Left lung (tissue), 10 donors: ENCODE results near the gene DCUN1D2. TPM values are rescaled to one million over a fixed set of nuclear protein-coding genes. Genes with fewer than 3 reads are reported as not detected.
A peak's percentile ranks its signal among the peaks of the same experiment; 100 is the strongest.

Source experiments
- ATAC-seq: fragments of 200-7000 bp; cut with Tn5 transposase; one replicate; pipeline ENCODE4 v1.9.1; 2020; ENCODE audit warnings: moderate library complexity
- DNase-seq, 4 donors: peaks; one replicate each; pipeline ENCODE4 v3.0.0-alpha.2; 2013 to 2020
- H3K27ac ChIP-seq, 2 donors: fragments of 200-600 bp; sonication (generic) in 1 of 2; one replicate each; pipeline versions ENCODE4 v1.5.0 to v1.8.0; 2020 to 2021
- H3K27me3 ChIP-seq, 2 donors: fragments of 200-600 bp; sonication (generic) in 1 of 2; one replicate each; pipeline versions ENCODE4 v1.5.0 to v1.8.0; 2020 to 2021
- H3K36me3 ChIP-seq, 2 donors: fragments of 200-600 bp; sonication (generic) in 1 of 2; one replicate each; pipeline versions ENCODE4 v1.5.0 to v1.8.0; 2020 to 2021
- H3K4me1 ChIP-seq, 2 donors: fragments of 200-600 bp; one replicate each; pipeline ENCODE4 v1.8.0; 2021
- H3K4me3 ChIP-seq, 2 donors: fragments of 200-600 bp; sonication (generic) in 1 of 2; one replicate each; pipeline versions ENCODE4 v1.5.0 to v1.8.0; 2020 to 2021; ENCODE audit warnings: mild to moderate bottlenecking in 1 of 2
- H3K9me3 ChIP-seq, 2 donors: fragments of 200-600 bp; sonication (generic) in 1 of 2; one replicate each; pipeline versions ENCODE4 v1.5.0 to v1.8.0; 2020 to 2021
- CTCF ChIP-seq, 2 donors: fragments of 200-600 bp; sonication (generic) in 1 of 2; IDR thresholded peaks; one replicate each; pipeline versions ENCODE4 v1.5.0 to v1.8.0; 2021; ENCODE audit warnings: antibody characterized with exemption in 2 of 2
- intact Hi-C, 2 donors: fragments of 100-400 bp; cut with DNase I; formaldehyde crosslinking; loops; one replicate each; pipeline versions ENCODE4 v1.11.2 to v1.14.2; 2022
- polyA plus RNA-seq, 6 donors: library from polyadenylated mRNA; unstranded; fragments of 120-200 nt; gene quantifications; one replicate each; pipeline ENCODE4 v1.2.1, GENCODE V29; 2013; ENCODE audit not compliant: insufficient read length in 6 of 6
- total RNA-seq, 2 donors: library from RNA; stranded (reverse); fragmentation: NEBNext Ultra II Directional; extraction: Animal tissue kit (Norgen Biotek cat#: 25700); gene quantifications; one replicate each; pipeline ENCODE4 v1.2.1, GENCODE V29; 2021
- donor health status: DM: no; HTN: yes; CAD: no.
- donor health status: DM: no; HTN: no; CAD: no.

Gene DCUN1D2
- total and polyA plus RNA-seq, 8 donors: 10.3 to 26.3 (median 19.2) TPM

DNA sequence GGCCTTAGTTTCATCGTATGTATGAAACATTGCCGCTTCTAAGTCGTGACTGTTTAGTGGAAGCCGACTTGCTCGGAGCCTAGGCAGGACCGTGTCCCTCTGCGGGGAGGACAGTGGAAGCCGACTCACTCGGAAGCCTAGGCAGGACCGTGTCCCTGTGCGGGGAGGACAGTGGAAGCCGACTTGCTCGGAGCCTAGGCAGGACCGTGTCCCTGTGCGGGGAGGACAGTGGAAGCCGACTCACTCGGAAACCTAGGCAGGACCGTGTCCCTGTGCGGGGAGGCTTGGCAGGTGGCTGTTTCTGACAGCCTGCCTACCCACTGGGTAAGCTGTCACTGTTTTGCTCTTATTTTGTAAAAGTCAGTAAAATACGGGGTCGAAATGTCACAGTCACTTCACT lies 20.4 kb upstream of the DCUN1D2 start:
- peaks cover 0 to 72% of the 10 kb centered on the region in 2 donors for H3K36me3 ChIP-seq

DNA sequence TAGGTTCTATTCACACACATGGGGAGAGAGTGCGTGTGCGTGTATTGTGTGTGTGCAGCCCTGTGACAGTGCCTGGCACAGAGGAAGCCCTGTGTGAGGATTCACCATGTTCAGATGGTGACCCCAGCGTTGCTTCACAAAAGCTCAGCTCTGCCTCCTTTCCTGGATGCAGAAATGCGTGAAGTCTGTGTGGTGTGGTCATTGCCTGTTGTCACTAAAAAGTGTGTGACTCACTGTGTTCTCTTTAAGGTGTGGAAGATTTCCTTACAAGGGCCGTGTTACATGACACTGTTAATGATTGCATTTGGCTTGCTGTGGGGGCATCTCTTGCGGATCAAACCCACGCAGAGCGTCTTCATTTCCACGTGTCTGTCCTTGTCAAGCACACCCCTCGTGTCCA lies 19.5 kb upstream of the DCUN1D2 start:
- no peak for TF ChIP-seq CTCF (IDR thresholded peaks at IDR 0.05)
- DNase-seq: no peak
- Histone ChIP-seq H3K27me3 (no peaks in the 10 kb centered on the region), H3K9me3 (no peaks in the 10 kb centered on the region), H3K4me1 (peaks cover 0 to 22% of the 10 kb centered on the region in 2 donors), H3K27ac (no peak overlapping the region), H3K4me3 (no peak overlapping the region), H3K36me3 (peaks cover 0 to 71% of the 10 kb centered on the region in 2 donors)
- intact Hi-C loops: no loop called here
- no peak for ATAC-seq

More for the DNA sequence above, 20.4 kb upstream of the DCUN1D2 start:
- H3K4me3 ChIP-seq: no peak overlapping the region
- no peak for DNase-seq
- intact Hi-C loops: no loop called here
- H3K9me3 ChIP-seq: no peaks in the 10 kb centered on the region
- peaks cover 0 to 18% of the 10 kb centered on the region in 2 donors for H3K4me1 ChIP-seq
- H3K27me3 ChIP-seq: no peaks in the 10 kb centered on the region
- no peak for ATAC-seq
- no peak overlapping the region for H3K27ac ChIP-seq
- no peak for TF ChIP-seq CTCF (IDR thresholded peaks at IDR 0.05)

DNA sequence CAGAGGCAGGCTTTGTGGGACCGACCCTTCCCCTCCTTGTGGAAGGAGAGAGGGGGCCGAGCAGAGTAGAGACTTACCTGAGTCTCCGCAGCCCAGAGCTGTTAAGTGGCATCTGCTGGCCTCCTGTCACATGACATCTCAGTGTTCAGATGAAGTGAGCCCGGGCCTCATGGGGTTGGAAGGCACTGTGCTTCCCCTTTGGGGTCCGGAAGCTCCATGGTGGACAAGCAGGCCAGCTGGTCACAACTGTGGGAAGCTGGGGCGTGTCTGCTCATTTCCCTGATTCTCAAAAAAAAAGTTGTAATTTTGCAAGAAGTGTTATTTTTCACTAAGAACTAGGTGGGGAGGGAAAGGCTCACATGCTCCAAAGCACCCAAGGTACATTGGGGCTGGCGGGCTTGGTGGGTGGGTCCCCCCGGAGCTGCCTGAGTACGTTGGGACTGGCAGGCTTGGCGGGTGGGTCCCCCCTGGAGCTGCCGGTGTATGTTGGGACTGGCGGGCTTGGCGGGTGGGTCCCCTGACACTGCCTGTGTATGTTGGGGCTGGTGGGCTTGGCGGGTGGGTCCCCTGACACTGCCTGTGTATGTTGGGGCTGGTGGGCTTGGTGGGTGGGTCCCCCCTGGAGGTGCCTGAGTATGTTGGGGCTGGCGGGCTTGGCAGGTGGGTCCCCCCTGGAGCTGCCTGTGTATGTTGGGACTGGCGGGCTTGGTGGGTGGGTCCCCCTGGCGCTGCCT lies 18.2 kb upstream of the DCUN1D2 start:
- ATAC-seq (peak; percentile 51), DNase-seq (peak in 2 of 4 donors; percentile 50 to 70)
- no peak overlapping the region for H3K4me3 ChIP-seq
- H3K4me1 ChIP-seq: peaks cover 0 to 22% of the 10 kb centered on the region in 2 donors
- H3K36me3 ChIP-seq: peaks cover 0 to 71% of the 10 kb centered on the region in 2 donors
- no peaks in the 10 kb centered on the region for H3K27me3 ChIP-seq
- H3K9me3 ChIP-seq: no peaks in the 10 kb centered on the region
- no peak for TF ChIP-seq CTCF (IDR thresholded peaks at IDR 0.05)
- H3K27ac ChIP-seq: no peak overlapping the region
- intact Hi-C loops: no loop called here

DNA sequence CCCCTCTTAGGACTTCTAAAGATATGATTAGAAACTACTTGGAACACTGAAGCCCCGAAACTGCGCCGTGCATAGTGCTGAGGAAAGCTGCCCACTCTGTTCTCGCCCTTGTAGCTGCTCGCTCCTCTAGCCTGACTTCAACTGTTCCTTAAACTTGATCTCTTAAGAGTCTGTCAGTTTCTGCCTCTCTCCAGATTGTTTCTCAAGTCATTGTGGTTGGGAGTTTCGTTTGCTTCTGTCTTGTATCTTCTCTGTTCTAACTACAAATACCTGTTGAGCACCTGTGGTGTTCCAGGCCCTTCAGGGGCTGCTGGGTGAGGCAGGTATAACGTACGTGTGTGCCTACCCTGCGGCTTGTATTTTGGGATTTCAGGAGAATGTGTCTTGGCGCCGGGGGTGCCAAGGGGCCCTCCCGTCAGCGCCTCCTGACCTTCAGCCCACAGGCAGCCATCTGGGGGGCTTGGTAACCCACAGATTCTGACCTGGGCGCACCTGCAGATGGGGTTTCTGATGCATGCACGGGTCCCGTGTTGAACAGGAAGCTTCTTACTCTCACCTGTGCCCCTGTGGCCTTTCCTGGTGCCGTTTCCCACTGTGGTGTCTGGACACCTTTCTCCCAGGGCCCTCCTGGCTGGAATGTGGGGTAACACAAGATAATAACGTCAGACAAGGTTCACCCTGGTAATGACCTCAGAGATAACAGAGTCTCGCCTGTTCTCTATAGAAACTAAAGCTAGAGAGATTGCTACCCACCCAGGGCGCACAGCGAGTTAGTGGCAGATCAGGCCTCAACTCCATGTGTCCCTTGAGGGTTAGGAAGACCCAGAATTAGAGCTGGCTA lies 17.2 kb upstream of the DCUN1D2 start:
- intact Hi-C loops: no loop called here
- no peak for TF ChIP-seq CTCF (IDR thresholded peaks at IDR 0.05)
- Histone ChIP-seq H3K27ac (no peak overlapping the region), H3K9me3 (no peaks in the 10 kb centered on the region), H3K4me1 (peaks cover 0 to 22% of the 10 kb centered on the region in 2 donors), H3K36me3 (peaks cover 0 to 71% of the 10 kb centered on the region in 2 donors), H3K27me3 (no peaks in the 10 kb centered on the region), H3K4me3 (no peak overlapping the region)
- no peak for DNase-seq
- no peak for ATAC-seq

- intact Hi-C loops: no loop called here
- Histone ChIP-seq H3K27ac (no peak overlapping the region), H3K4me1 (peaks cover 0 to 22% of the 10 kb centered on the region in 2 donors), H3K9me3 (no peaks in the 10 kb centered on the region), H3K36me3 (peaks cover 0 to 73% of the 10 kb centered on the region in 2 donors), H3K27me3 (no peaks in the 10 kb centered on the region), H3K4me3 (no peak overlapping the region)
- ATAC-seq: no peak
- TF ChIP-seq CTCF (IDR thresholded peaks at IDR 0.05): no peak
- DNase-seq: no peak
Observed at GRCh38 chr13:113506871-113507388, 16.4 kb upstream of the DCUN1D2 start.
